Measurements from ENCODE around the gene LRRFIP2. TPM values are rescaled to one million over a fixed set of nuclear protein-coding genes. Genes with fewer than 3 reads are reported as not detected.

LRRFIP2 gene
- total RNA-seq, 2 donors from 2014 or later = 32.6 to 34.6 TPM

DNA sequence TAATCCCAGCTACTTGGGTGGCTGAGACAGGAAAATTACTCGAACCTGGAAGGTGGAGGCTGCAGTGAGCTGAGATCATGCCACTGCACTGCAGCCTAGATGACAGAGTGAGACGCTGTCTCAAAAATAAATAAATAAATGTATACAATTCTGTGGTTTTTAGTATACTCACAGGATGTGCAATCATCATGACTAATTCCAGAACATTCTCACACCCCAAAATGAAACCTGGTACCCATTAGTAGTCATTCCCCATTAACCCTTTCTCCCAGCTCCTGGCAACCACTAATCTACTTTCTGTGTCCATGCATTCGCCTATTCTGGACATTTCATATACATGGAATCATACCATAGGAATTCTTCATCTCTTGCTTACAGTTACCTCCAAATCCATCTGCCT, 44.5 kb downstream of the LRRFIP2 start:
- DNase-seq = no peak
- H3K27ac ChIP-seq (ENCODE audit: low read depth, low read length) = no peak overlapping the region
- no peak overlapping the region for H3K27ac Mint-ChIP-seq
- H3K36me3 Mint-ChIP-seq (ENCODE audit: low read depth) = peaks cover 6% of the 10 kb centered on the region
- H3K9ac ChIP-seq (ENCODE audit: extremely low read depth, low read length, poor library complexity, severe bottlenecking) = no peak overlapping the region
- no peaks in the 10 kb centered on the region for H3K27me3 ChIP-seq (ENCODE audit: control insufficient read depth, insufficient read depth, low read length, poor library complexity, severe bottlenecking)
- H3K4me1 Mint-ChIP-seq = peaks cover 2% of the 10 kb centered on the region
- TF ChIP-seq, protein P1, sequence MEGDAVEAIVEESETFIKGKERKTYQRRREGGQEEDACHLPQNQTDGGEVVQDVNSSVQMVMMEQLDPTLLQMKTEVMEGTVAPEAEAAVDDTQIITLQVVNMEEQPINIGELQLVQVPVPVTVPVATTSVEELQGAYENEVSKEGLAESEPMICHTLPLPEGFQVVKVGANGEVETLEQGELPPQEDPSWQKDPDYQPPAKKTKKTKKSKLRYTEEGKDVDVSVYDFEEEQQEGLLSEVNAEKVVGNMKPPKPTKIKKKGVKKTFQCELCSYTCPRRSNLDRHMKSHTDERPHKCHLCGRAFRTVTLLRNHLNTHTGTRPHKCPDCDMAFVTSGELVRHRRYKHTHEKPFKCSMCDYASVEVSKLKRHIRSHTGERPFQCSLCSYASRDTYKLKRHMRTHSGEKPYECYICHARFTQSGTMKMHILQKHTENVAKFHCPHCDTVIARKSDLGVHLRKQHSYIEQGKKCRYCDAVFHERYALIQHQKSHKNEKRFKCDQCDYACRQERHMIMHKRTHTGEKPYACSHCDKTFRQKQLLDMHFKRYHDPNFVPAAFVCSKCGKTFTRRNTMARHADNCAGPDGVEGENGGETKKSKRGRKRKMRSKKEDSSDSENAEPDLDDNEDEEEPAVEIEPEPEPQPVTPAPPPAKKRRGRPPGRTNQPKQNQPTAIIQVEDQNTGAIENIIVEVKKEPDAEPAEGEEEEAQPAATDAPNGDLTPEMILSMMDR (conservative IDR thresholded peaks at IDR 0.05) = no peak
- H3K36me3 ChIP-seq (ENCODE audit: control insufficient read depth, insufficient read depth, low read length) = peaks cover 4% of the 10 kb centered on the region
- H3K9me3 ChIP-seq (ENCODE audit: control insufficient read depth, low read length) = no peaks in the 10 kb centered on the region
- H3K27me3 Mint-ChIP-seq (ENCODE audit: insufficient read depth) = no peaks in the 10 kb centered on the region
- WGBS, 2 experiments (ENCODE audit: insufficient coverage in 1 of 2, insufficient read length in 1 of 2) = 94 to 96% methylated on average over 2 of the region's 3 CpGs
- H3K4me3 ChIP-seq (ENCODE audit: low read length) = no peak overlapping the region
- H3K9me3 Mint-ChIP-seq = no peaks in the 10 kb centered on the region
- no peak overlapping the region for H3K4me3 Mint-ChIP-seq
- no peaks in the 10 kb centered on the region for H3K4me1 ChIP-seq (ENCODE audit: control insufficient read depth, insufficient read depth, low read length)

DNA sequence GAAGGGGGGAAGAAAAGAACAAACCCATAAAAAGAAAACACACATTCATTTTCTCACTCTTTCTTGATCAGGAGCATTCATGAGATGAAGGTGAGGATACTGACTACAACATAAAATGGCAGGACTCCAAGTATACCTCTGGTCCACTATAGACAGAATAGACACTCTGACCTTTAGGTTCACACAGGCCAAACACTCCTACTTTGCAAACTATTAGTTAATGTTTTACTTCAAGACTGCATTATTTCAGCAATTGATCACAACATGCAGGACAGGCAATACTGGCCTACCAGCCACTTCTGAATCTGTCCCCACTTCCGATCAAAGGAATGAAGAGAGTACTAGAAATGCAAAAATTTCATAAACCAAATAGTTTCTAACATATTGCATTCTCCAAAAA, 47.0 kb downstream of the LRRFIP2 start:
- Histone ChIP-seq H3K4me1 (ENCODE audit: control insufficient read depth, insufficient read depth, low read length) (no peaks in the 10 kb centered on the region), H3K9ac (ENCODE audit: extremely low read depth, low read length, poor library complexity, severe bottlenecking) (no peak overlapping the region), H3K27ac (ENCODE audit: low read depth, low read length) (no peak overlapping the region), H3K36me3 (ENCODE audit: control insufficient read depth, insufficient read depth, low read length) (peaks cover 4% of the 10 kb centered on the region), H3K9me3 (ENCODE audit: control insufficient read depth, low read length) (no peaks in the 10 kb centered on the region), H3K4me3 (ENCODE audit: low read length) (no peak overlapping the region), H3K27me3 (ENCODE audit: control insufficient read depth, insufficient read depth, low read length, poor library complexity, severe bottlenecking) (no peaks in the 10 kb centered on the region)
- no peak for DNase-seq
- Mint-ChIP-seq H3K9me3 (peaks cover under 1% of the 10 kb centered on the region), H3K36me3 (ENCODE audit: low read depth) (peaks cover 12% of the 10 kb centered on the region), H3K27me3 (ENCODE audit: insufficient read depth) (no peaks in the 10 kb centered on the region), H3K4me3 (no peak overlapping the region), H3K27ac (no peak overlapping the region), H3K4me1 (peaks cover 2% of the 10 kb centered on the region)
- 91 to 100% methylated on average over 1 of the region's 1 CpG for WGBS, 2 experiments (ENCODE audit: insufficient coverage in 1 of 2, insufficient read length in 1 of 2)
- TF ChIP-seq, protein P1 (conservative IDR thresholded peaks at IDR 0.05) = no peak

DNA sequence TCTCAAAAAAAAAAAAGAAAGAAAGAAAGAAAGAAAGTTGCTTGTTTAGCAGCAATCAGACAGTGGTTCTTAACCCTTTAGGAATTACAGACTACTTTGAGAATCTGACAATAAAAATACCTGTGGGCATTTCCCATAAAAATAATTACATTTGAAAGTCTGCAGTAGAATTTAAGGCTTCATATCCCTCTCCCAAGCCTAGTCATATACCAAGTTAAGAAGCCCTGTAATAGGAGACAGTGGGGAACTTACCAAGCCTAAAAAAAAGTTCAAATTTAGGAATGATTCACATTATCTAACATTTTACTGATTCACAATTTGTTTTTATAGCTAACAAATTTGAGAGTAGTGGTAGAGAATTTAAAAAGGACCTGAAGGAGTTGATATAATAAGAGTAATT, 47.5 kb downstream of the LRRFIP2 start:
- DNase-seq = no peak
- Histone ChIP-seq H3K36me3 (ENCODE audit: control insufficient read depth, insufficient read depth, low read length) (peaks cover 8% of the 10 kb centered on the region), H3K27me3 (ENCODE audit: control insufficient read depth, insufficient read depth, low read length, poor library complexity, severe bottlenecking) (no peaks in the 10 kb centered on the region), H3K4me1 (ENCODE audit: control insufficient read depth, insufficient read depth, low read length) (no peaks in the 10 kb centered on the region), H3K27ac (ENCODE audit: low read depth, low read length) (no peak overlapping the region), H3K9ac (ENCODE audit: extremely low read depth, low read length, poor library complexity, severe bottlenecking) (no peak overlapping the region), H3K4me3 (ENCODE audit: low read length) (no peak overlapping the region), H3K9me3 (ENCODE audit: control insufficient read depth, low read length) (no peaks in the 10 kb centered on the region)
- Mint-ChIP-seq H3K36me3 (ENCODE audit: low read depth) (peaks cover 16% of the 10 kb centered on the region), H3K4me1 (peaks cover 2% of the 10 kb centered on the region), H3K27me3 (ENCODE audit: insufficient read depth) (no peaks in the 10 kb centered on the region), H3K27ac (no peak overlapping the region), H3K4me3 (no peak overlapping the region), H3K9me3 (peaks cover 4% of the 10 kb centered on the region)
- TF ChIP-seq, protein P1 (conservative IDR thresholded peaks at IDR 0.05) = no peak

All from endodermal cell (in vitro differentiated cells).